ENCODE measurements around the gene GABARAP.

Gene GABARAP

GRCh38 chr17:7241783-7242716 lies at the start of gene GABARAP (continued):
- TF ChIP-seq PATZ1 (tag by site-specific recombination; IDR thresholded peaks at IDR 0.05) (peak; percentile 98), ZNF366 (tag by site-specific recombination; conservative IDR thresholded peaks at IDR 0.05) (peak; percentile 83), ZBTB7A (tag by site-specific recombination; IDR thresholded peaks at IDR 0.05; ENCODE audit: low read depth) (peak; percentile 82; the same call in 1 of the 2 replicates), ZSCAN5A (tag by site-specific recombination; IDR thresholded peaks at IDR 0.05) (0 out of 2 replicates have a peak, but pooled peaks have one; percentile 34), PRDM6 (tag by site-specific recombination; IDR thresholded peaks at IDR 0.05) (no peak), YY1 (tag by site-specific recombination; IDR thresholded peaks at IDR 0.05) (no peak), KLF9 (tag by site-specific recombination; IDR thresholded peaks at IDR 0.05; ENCODE audit: low read depth) (peak; percentile 86), ZBTB44 (tag by site-specific recombination; IDR thresholded peaks at IDR 0.05) (no peak), ZNF391 (tag by site-specific recombination; IDR thresholded peaks at IDR 0.05; ENCODE audit: borderline replicate concordance, low read depth) (peak; percentile 74; the same call in 1 of the 2 replicates), IKZF3 (tag by site-specific recombination; IDR thresholded peaks at IDR 0.05) (peak; percentile 44; the same call in 1 of the 2 replicates), PRDM4 (tag by site-specific recombination; IDR thresholded peaks at IDR 0.05) (no peak), SCRT2 (tag by site-specific recombination; IDR thresholded peaks at IDR 0.05) (0 out of 2 replicates have a peak, but pooled peaks have one; percentile 13), YY2 (tag by site-specific recombination; IDR thresholded peaks at IDR 0.05) (no peak), TCF7L2 (IDR thresholded peaks at IDR 0.05; ENCODE audit: borderline replicate concordance, low read depth, low read length) (no peak), ZNF704 (tag by site-specific recombination; IDR thresholded peaks at IDR 0.05) (no peak), ZNF10 (tag by site-specific recombination; IDR thresholded peaks at IDR 0.05) (no peak), ZNF624 (tag by site-specific recombination; IDR thresholded peaks at IDR 0.05) (no peak), ZNF114 (tag by site-specific recombination; IDR thresholded peaks at IDR 0.05) (no peak), ZNF274 (IDR thresholded peaks at IDR 0.05; ENCODE audit: low read length) (no peak), ZNF274 (tag by site-specific recombination; IDR thresholded peaks at IDR 0.05; ENCODE audit: borderline replicate concordance) (no peak), KLF17 (tag by site-specific recombination; IDR thresholded peaks at IDR 0.05) (peak; percentile 66; the same call in 1 of the 2 replicates), RBAK (tag by site-specific recombination; IDR thresholded peaks at IDR 0.05) (no peak), ZBTB26 (tag by site-specific recombination; optimal IDR thresholded peaks at IDR 0.05) (peak; percentile 89), ZNF837 (tag by site-specific recombination; IDR thresholded peaks at IDR 0.05) (no peak), ZNF610 (tag by site-specific recombination; IDR thresholded peaks at IDR 0.05; ENCODE audit: borderline replicate concordance) (no peak)
